HG02678 (cell line): ENCODE measurements around the gene HINT1.
"Not testable (repeated sequence)": the region's sequence is repeated elsewhere in the genome, so short reads cannot be mapped to it uniquely, and the experiment has no call there.

Experiments
- ATAC-seq: cut with Tn5 transposase; IDR thresholded peaks from one replicate; pipeline ENCODE4 v1.9.1; 2021; ENCODE audit warnings: mild to moderate bottlenecking, moderate library complexity; ENCODE audit not compliant: unreplicated experiment

Gene HINT1

DNA sequence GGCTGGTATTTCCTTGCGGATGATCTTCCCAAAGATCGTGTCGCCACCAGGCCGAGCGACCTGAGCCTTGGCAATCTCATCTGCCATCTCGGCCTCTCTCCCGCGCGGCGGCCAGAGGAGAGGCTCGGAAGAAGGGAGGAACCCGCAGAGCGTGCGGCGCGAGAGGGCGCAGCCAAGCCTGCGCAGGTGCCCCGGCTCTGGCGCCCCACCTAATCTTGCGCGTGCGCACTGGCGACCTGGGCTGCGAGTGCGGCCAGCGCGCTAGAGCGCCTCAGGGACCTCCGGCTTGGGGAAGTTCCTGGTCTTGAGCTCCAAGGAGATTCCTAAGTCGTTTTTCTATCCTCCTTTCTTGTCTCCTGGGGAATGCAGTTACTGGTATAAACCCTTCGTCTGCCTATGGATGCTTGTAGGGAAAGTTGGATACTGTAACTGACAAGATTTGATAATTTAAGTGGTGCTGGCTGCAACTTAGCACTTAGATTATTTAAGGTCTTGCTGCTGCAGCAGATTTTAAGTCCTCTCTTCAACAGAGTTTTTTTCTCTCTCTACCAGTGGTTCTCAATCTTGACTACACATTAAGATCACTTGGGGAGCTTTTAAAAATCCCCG, at the start of gene HINT1:
Gene HINT1, minus strand, starts transcription at position 138 of the 609 bp plus-strand sequence. Its CDS starts 51 bp downstream, at position 87.
- peak; percentile 80 for ATAC-seq

DNA sequence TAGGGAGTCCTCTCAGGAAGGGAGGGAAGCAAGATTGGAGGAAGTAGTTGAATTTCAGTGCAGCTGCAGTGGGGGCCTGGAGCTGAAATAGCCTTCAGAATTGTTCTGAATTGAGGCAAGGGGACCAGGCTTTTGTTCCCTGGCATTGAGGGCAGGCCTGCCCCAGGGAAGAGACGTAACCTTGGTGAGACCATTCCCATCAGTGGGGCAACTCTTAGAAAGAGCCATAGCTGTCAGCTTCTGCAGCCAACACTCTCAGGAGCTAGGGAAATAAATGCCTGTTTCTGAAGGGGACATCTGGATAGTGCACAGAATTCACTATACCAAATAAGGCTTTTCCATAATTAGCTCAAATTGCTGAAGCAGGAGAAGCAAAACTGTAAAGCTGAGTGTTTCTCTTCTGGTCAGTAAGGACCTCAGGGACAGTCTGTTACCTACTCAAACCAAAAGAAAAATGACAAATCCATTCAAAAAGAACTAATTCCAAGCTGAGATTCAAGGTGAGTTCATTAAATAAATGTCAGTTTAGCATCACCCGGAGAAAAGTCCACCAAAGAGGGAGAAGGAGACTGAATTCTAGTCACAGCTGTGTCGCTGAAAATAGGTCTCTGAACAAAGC, 49.7 kb upstream of the HINT1 start:
- no peak for ATAC-seq

DNA sequence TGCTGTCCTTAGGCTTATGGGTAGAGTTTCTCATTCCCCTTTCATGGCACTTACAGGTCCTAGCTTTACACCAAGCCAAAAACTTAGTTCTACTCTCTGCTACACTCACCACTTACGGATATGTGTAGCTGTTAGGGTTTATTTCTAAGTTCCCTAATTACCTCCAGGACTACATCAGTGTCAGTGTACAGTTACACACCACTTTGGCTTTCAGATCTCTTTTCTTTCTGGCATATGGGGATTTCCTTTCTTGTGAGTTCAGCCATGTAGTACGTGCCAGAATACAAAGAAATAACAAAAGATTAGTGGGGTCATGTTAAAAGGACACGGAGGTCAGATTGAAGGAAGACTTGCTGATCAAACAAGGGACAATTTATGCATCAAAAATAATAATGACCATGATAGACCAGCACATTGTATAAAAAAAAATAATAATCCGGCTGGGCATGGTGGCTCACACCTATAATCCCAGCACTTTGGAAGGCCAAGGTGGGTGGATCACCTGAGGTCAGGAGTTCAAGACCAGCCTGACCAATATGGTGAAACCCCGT, 47.5 kb upstream of the HINT1 start:
- ATAC-seq = peak; percentile 69

DNA sequence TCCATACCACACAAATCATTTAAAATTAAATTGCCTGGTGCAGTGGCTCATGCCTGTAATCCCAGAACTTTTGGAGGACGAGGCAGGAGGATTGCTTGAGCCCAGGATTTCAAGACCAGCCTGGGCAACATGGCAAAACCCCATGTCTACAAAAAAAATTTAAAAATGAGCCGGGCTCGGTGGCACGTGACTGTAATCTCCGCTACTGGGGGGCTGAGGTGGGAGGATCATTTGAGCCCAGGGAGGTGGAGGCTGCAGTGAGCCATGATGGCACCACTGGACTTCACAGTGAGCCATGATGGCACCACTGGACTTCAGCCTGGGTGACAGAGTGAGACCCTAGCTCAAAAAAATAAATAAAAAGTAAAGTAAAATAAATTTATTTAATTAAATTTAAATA, 46.6 kb upstream of the HINT1 start:
- no peak for ATAC-seq

DNA sequence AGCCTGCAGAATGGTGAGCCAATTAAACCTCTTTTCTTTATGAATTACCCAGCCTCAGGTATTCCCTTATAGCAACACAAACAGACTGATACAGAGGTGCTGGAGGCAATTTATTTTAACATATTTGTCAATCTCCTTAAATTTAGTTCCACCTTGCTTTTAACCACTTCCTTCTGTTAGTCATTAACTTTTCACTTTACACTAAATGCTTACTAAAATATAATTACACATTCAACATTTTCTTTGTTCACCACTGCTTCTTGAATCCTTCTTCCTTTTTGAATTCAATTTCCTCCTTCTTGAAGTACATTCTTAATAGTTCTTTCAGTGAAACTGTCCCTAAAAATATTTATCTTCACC, 45.1 kb upstream of the HINT1 start:
- peak; percentile 5 for ATAC-seq

GRCh38 chr5:131209506-131210150, 44.6 kb upstream of the HINT1 start:
- ATAC-seq = peak; percentile 75

GRCh38 chr5:131209175-131209505, 44.1 kb upstream of the HINT1 start:
- ATAC-seq = no peak

DNA sequence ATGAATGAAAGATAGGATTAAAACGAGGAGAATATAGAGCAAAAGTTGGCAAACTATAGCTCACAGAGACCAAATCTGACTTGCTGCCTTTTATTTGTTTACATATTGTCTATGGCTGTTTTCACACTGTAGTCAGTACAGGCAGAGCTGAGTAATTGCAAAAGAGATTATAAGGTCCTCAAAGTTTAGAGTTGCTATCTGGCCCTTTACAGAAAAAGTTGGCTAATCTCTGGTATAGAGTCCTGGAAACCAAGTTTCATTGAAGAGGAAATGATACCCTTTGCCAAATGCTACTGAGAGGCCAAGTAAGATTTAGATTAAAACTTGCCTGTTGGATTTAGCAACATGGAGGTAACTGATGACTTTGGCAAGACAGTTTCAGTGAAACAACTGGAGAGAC, 41.7 kb upstream of the HINT1 start:
- no peak for ATAC-seq

DNA sequence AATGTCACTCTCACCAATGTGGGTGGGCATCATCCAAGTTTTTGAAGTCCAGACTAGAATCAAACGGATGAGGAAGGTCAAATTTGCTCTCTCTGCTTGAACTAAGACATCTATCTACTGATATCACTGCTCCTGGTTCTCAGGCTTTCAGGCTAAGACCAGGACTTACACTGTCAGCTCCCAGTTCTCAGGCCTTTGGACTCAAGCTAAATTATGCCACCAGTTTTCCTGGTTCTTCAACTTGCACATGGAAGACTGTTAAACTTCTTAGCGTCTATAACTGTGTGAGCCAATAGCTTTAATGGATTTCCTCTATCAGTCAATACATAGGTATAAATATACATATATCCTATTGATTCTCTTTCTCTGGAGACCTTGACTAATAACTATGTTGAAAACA, 41.0 kb upstream of the HINT1 start:
- no peak for ATAC-seq

GRCh38 chr5:131204964-131205363, 39.9 kb upstream of the HINT1 start:
- no peak for ATAC-seq

DNA sequence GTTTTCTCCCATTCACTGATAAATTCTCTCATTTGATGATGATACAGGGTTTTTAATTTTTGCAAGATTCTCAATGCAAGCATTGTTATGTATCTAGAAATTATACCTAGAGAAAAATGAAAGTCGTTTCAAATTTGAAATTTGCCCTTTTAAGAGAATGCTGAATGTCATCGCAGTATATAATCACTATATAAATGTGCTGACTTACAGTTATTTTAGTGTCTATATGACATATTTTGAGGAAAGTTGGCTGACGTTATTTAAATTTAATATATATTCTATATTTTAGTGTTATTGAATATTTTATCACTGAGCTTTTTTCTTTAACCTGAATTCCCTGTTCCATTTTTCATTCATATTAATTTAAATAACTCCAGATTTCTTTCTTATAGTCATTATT, 35.5 kb upstream of the HINT1 start:
- ATAC-seq = no peak

DNA sequence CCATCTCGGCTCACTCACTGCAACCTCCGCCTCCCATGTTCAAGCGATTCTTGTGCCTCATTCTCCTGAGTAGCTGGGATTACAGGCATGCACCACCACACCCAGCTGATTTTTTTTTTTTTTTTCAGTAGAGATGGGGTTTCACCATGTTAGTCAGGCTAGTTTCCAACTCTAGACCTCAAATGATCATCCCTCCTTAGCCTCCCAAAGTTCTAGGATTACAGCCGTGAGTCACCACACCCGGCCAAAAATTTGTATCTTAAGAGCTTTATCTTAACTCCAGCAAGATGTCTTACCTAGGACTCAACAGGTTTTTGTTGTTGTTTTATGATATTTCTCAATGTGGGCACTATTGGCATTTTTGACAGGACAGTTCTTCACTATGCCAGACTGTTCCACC, 33.6 kb upstream of the HINT1 start:
- ATAC-seq = no peak

DNA sequence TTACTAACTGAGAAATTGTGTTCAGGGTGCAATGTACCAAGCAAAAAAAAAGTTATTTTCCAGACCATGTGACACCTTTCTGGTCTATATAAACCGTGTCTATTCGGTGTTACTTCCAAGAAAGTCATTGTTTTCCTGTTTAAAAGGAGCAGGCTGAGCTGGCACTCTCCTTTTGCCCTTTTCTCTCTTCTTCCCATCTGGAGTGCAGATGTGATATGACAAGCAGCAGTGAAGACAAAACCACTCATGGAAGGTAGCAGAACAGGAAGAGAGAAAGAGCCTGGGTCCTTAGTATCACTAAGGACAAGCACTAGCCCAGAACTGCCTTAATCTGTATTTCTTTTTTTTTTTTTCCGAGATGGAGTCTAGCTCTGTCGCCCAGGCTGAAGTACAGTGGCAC, 31.3 kb upstream of the HINT1 start:
- no peak for ATAC-seq

GRCh38 chr5:131195696-131196095, 30.6 kb upstream of the HINT1 start:
- no peak for ATAC-seq

- no peak for ATAC-seq
These were observed 29.7 kb upstream of the HINT1 start for GRCh38 chr5:131194725-131195124.

- not testable (repeated sequence) for ATAC-seq
These were observed 28.8 kb upstream of the HINT1 start for GRCh38 chr5:131193897-131194296.

GRCh38 chr5:131193106-131193505, 28.1 kb upstream of the HINT1 start:
- no peak for ATAC-seq

DNA sequence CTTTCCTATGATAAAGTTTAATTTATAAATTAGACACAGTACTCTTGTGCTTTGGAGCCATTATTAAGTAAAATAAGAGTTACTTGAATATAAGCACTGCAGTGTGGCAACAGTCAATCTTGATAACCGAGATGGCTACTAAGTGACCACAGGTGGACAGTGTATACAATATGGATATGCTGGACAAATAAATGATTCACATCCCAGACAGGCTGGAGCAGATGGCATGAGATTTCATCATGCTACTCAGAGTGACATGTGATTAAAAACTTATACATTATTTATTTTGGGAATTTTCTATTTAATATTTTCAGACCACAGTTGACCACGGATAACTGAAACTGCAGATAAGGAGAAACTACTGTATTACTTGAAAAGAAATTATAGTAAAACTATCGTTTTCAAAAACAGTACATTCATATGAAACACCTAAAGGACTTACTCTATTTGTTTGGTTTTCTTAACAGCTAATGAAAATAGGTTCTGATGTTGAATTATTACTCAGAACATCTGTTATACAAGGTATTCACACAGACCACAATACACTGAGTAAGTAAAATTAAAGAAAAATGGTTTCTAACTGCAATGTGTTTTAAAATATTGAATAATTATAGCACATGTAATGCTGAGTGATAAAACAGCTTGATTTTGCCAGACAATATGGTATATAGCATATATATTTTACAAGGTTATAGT, 21.7 kb upstream of the HINT1 start:
- no peak for ATAC-seq

- no peak for ATAC-seq
These were observed 20.6 kb upstream of the HINT1 start for GRCh38 chr5:131185523-131186104.

DNA sequence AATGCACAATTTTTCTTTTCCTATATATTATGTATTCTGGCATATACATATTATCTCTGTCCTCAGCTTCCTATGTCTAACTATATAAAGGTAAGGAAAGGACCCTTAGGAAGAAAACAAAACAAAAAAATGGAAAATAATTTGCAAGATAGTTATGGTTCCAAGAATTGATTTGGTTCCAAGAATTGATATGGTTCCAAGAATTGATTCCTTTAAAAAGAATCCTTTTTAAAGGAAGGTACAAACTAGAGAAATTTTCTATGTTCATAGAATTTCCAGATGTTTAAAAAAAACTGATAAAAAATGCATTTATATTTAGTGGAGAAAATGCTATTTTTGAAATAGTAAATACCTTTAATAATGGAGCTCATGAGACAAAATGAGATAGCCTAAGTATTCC, 17.8 kb upstream of the HINT1 start:
- no peak for ATAC-seq

DNA sequence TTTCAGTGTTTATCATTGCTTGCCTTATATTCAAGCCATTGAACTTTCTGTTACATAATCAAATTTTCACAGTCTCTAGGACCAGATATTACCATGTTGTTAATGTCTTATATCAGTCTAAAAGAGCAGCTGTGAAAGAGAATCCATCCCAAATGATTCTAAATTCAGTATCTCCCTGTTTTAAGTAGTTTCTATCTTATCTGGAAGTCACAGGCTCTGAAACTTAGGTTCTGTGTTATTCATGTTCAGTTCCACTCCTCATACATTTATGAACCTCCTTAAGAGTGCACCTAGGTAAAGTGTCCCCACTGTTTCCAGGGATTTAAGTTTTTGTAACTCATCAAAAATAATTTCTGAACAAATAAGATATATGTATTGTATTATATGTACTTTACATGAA, 15.4 kb upstream of the HINT1 start:
- no peak for ATAC-seq
